GM18505 (cell line): ENCODE measurements around the gene STUM.

Source experiments
- ATAC-seq: cut with Tn5 transposase; IDR thresholded peaks from one replicate; pipeline ENCODE4 v1.9.1; 2021; ENCODE audit not compliant: unreplicated experiment
- POLR2A ChIP-seq: IDR thresholded peaks from 4 replicates; pipeline ENCODE4 v1.6.1; 2011; ENCODE audit warnings: borderline replicate concordance; ENCODE audit not compliant: insufficient read depth, insufficient read length; ENCODE audit errors: extremely low read depth

STUM gene

DNA sequence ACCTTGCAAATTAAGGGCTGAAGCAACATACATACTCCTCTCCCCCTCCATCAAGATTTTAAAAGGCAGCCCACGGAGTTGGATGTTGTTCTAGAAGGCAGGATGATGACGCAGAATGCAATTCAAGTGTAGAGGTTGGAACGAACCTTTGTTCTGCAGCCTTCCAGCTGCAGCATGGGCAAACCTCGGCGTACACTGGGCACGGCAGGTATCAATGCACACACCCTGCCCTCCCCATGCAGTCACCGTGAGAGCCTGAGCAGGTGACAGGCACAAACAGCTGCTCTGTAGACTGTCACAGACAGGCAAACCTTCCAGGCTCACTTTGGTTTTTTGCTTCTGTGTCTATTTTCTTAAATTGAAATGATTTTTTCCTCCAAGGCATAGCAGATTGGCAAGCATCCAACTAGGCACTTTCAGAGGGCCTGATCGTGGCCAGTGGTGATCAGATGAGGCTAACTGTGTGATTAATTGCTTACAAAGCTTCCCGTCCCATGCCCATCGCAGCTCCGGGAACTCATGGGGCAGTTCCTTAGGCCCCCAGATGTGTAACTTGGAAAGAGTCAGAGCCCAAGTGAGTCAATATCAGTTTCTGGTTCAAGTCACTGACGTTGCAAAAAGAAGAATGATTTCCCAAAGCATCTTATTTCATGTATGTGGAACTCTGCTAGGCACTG is 108.2 kb downstream of the STUM start:
- TF ChIP-seq POLR2A = no peak
- ATAC-seq = no peak

DNA sequence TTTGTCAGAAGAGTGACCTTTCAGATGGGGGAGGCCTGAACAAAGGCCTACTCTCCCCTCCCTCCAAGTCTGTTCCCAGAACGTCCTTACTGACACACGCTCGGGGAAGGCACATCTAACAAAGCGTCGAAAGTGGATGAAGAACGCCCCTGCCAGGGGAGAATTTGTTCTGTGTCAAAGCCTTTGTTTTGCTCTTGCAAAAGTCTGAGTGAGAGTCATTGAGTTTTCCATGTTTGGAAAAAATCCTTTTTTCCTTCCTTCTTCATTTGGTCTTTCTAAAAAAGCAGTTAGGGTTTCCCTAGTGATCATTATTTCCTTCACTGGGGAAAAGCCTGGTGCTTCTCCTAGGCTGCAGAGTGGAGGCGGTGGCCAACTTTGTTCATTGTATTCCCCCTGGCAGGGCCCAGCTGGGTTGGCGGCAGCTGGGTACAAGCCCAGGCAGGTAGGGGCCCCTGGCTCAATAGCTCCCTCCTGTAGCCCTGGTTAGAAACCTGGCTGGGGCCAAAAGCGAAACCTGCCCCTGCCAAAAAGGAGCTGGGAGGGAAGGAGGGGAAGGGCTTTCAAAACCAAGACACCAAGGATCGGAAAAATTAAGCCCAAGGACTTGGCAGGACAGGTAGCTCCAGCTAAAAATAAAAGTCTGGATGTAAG is 109.5 kb downstream of the STUM start:
- ATAC-seq = no peak
- TF ChIP-seq POLR2A = no peak

DNA sequence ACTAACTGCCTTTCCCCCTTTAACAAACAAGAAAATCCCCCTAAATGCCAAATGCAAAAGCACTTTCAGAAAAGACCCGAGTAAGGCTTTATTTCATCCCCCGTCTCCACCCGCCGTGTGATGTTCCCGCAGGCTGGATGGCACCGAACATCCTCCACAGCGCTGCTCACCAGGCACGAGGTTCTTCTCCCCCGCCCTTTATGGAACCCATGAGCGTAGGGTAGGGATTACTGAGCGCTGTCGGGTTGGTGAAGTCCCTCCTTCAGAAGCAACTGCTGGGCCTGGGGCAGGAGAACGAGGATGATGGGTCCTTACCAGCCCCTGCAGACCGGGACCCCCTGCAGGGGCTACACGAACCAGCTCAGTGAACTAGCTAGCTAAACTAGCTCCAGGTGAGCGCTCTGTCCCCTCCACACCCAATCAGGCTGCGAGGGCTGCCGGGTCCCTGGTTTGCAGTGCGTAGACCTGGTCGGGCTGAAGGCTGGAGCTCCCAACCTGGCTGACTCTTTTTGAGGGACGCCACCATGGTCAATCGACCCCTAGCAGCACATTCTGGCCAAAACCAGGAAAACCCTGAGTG is 110.1 kb downstream of the STUM start:
- no peak for TF ChIP-seq POLR2A
- no peak for ATAC-seq
